CD4-positive, alpha-beta T cell treated with Interleukin-17A for 1 hour (primary cell): ENCODE data around the gene DBH.
"Not testable (repeated sequence)": the region's sequence is repeated elsewhere in the genome, so short reads cannot be mapped to it uniquely, and the experiment has no call there.

ENCODE experiments used
- DNase-seq: peaks from one replicate; pipeline ENCODE4 v3.0.0-alpha.2; 2020

The DBH gene

GRCh38 chr9:133669182-133669801, 33.1 kb downstream of the DBH start:
- no peak for DNase-seq

GRCh38 chr9:133670466-133670865, 34.3 kb downstream of the DBH start:
- DNase-seq = no peak

GRCh38 chr9:133671371-133671770, 35.2 kb downstream of the DBH start:
- no peak for DNase-seq

- no peak for DNase-seq
Observed at GRCh38 chr9:133672503-133673257, 36.5 kb downstream of the DBH start.

DNA sequence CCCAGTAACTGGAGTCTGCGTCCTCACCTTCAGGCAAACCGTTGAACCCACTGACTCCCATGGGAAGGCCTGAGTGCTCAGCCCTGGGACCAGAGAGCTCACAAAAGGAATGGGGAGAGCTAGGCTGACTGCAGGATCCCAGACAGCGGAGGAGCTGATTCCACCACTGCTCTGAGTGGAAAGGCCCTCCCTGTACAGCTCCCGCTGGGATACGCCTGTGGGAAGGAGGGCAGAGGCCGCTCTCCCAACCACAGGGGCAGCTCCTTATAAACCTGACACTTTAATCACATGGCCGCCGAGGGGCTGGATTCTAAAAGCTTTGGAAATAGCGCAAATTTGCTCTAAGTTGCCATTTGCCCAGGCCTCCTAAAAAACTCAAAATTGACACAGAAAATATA, 37.1 kb downstream of the DBH start:
- no peak for DNase-seq

GRCh38 chr9:133674091-133674490, 37.9 kb downstream of the DBH start:
- no peak for DNase-seq

DNA sequence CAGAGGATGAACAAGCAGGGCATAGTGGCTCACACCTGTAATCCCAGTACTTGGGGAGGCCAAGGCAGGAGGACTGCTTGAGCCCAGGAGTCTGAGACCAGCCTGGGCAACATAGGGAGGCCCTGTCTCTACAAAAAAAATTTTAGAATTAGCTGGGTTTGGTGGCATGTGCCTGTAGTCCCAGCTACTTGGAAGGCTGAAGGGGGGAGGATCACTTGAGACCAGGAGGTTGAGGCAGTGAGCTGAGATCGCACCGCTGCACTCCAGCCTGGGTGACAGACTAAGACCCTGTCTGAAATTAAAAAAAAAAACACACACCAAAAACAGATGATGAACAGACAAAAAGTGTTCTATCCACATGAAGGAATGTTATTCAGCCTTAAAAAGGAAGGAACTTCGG, 39.6 kb downstream of the DBH start:
- not testable (repeated sequence) for DNase-seq

- DNase-seq = no peak
Observed at GRCh38 chr9:133676450-133676849, 40.3 kb downstream of the DBH start.

DNA sequence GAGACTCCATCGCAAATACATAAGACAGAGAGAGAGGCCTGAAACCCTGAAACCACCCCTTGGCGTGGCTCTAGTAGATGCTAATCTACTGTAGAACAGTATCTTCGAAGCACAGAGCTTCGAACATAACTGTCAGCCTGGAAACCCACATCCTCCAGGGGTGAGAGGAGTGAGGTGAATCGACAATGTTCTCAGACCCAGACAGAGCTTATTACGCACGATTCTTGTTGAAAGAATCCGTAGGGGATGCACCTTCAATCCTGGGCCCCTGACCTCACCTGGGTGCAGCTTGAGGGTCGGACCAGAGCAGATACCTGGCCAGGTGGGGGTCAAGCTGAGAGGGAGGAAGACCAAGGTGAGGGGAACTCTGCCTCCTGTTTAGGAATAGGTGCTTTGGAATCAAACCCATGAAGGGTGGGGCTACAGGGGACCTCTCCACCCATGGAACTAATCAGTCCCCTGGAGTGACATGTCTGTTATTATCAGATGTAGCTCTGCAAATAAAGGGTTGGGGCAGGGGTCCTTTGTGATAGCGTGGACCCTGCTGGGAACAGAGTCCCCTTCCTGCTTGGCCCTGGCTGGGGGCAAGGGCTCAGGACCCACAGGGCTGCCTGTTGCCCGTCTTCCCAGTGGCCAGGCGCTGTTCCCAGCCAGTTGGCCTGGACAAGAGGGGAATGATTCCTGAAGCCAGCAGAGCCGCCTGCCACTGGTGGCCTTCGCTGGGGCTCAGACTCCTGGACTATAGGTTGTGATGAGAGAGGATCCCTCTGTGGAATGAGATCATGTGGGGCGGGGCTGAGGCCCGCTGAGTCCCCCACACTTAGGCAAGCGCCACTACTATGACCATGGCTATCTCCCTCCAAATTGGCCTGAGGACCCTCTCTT, 41.2 kb downstream of the DBH start:
- peak; percentile 79 for DNase-seq

- no peak for DNase-seq
Observed at GRCh38 chr9:133679056-133679455, 42.9 kb downstream of the DBH start.

DNA sequence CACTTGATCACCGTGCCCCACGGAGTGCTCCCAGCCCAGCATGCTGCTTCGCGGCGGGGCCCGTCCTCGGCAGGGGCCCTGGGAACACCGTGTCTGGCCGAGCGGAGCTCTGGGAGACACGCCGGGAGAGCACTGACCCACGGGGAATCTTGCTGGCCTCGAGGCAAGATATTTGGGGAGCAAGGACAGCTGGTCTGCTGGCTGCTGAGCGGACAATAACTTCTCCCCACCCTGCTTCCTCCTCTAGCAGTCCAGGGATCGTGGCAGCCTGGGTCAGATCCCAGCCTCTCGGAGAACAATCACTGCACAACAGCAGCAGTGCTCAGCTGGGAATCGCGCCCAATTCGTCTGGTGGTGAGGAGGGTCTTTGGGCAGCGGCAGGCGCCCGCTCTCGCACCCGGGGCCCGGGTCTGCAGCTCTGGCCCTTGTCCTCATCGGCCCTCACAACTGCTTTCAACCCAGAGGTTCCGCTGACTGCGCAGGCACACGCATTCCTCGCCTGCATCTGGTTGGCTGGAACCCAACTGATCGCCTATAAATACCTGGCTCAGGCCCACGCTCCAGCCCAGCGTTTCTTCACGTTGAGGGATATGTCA, 43.4 kb downstream of the DBH start:
- no peak for DNase-seq

- DNase-seq = no peak
Observed at GRCh38 chr9:133680250-133680975, 44.2 kb downstream of the DBH start.

GRCh38 chr9:133680976-133681657, 45.0 kb downstream of the DBH start:
- DNase-seq = no peak

GRCh38 chr9:133681658-133682306, 45.6 kb downstream of the DBH start:
- no peak for DNase-seq

GRCh38 chr9:133682818-133683585, 46.8 kb downstream of the DBH start:
- DNase-seq = no peak

GRCh38 chr9:133683586-133684120, 47.5 kb downstream of the DBH start:
- peak; percentile 81 for DNase-seq

DNA sequence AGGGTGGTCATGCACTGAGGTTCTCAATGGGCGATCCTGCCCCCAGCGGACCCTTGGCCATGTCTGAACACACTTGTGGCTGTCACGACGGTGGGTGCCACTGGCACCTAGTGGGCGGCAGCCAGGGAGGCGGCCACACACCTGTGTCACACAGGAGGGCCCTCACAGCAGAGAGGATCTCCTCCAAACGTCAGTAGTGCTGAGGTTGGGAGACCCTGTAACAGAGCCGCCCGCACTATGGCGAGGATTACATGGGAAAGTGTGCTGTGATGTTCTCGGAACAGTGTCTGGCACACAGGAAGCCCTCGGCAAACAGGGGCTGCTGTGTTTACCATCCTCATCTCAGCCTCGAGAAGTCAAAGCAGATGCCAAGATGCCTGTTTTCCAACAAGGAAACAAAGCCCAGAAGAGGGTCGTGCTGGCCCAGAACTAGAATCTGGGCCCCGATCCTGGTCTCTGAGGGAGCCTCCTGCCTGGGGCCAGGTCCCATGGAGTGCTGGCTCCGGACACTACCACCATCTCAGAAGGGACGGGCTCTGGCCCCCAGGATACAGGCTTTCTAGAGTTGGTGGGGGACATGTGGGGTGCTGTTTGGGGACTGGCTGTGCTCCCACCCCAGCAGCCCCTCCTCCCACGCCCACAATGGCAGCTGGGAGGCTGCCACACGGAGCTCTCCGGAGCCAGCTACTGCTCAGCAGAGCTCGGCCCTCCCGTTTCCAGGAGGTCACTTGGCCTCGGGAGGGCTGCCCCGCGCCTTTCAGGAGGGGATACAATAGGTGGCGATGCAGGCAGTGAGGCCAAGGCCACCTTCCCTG, 48.2 kb downstream of the DBH start:
- DNase-seq = no peak

- DNase-seq = no peak
Observed at GRCh38 chr9:133684936-133685361, 48.8 kb downstream of the DBH start.
